22Rv1 (cell line): ENCODE data around the gene CCDC149.

Experiments used
- H3K27ac ChIP-seq: fragments of 450-650 bp; 2 replicates; pipeline ENCODE4 v1.5.1; 2017
- ZFX ChIP-seq: fragments of 450-650 bp; IDR thresholded peaks from 2 replicates; pipeline ENCODE4 v1.6.1; 2017; ENCODE audit warnings: antibody characterized with exemption, borderline replicate concordance
- TF ChIP-seq, protein P1 (sequence below): fragments of 450-650 bp; IDR thresholded peaks from 2 replicates; pipeline ENCODE4 v1.5.1; 2017; ENCODE audit warnings: mild to moderate bottlenecking

CCDC149 gene

GRCh38 chr4:24810871-24811631 is 101.8 kb downstream of the CCDC149 start:
- no peak for TF ChIP-seq ZFX
- TF ChIP-seq, protein P1, sequence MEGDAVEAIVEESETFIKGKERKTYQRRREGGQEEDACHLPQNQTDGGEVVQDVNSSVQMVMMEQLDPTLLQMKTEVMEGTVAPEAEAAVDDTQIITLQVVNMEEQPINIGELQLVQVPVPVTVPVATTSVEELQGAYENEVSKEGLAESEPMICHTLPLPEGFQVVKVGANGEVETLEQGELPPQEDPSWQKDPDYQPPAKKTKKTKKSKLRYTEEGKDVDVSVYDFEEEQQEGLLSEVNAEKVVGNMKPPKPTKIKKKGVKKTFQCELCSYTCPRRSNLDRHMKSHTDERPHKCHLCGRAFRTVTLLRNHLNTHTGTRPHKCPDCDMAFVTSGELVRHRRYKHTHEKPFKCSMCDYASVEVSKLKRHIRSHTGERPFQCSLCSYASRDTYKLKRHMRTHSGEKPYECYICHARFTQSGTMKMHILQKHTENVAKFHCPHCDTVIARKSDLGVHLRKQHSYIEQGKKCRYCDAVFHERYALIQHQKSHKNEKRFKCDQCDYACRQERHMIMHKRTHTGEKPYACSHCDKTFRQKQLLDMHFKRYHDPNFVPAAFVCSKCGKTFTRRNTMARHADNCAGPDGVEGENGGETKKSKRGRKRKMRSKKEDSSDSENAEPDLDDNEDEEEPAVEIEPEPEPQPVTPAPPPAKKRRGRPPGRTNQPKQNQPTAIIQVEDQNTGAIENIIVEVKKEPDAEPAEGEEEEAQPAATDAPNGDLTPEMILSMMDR: no peak
- H3K27ac ChIP-seq: no peak overlapping the region

DNA sequence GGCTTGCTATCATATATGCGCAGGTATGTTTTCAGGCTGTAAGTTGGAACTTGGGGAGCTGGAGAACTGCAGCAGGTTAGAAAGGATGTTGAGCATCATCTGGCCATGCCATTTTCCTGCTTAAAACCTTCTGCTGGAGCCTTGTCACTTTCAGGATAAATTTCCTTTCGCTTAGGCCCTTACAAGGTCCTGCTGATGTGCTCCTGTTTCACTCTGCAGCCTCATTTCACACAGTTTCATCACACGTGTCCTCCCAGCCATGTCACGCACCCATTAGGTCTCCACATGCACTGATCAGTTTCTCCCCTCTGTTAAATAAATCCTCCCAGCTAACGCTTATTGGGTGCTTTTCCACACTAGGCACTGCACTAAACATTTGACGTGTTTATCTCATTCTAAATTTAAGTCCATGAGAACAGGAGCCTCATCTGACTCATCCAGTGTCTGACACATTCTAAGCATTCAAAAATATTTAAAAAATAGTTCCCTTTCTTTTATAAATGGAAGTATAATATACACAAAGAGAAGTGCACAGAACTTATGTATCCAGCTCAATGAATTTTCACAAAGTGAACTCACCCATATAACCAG is 102.9 kb downstream of the CCDC149 start:
- TF ChIP-seq, protein P1: no peak
- no peak for TF ChIP-seq ZFX
- no peak overlapping the region for H3K27ac ChIP-seq

- TF ChIP-seq ZFX: no peak
- TF ChIP-seq, protein P1: peak; percentile 16; the same call in 1 of the 2 replicates
- no peak overlapping the region for H3K27ac ChIP-seq
These were observed 103.5 kb downstream of the CCDC149 start for GRCh38 chr4:24809376-24809775.

GRCh38 chr4:24808955-24809354 is 103.9 kb downstream of the CCDC149 start:
- no peak for TF ChIP-seq ZFX
- TF ChIP-seq, protein P1: no peak
- no peak overlapping the region for H3K27ac ChIP-seq

DNA sequence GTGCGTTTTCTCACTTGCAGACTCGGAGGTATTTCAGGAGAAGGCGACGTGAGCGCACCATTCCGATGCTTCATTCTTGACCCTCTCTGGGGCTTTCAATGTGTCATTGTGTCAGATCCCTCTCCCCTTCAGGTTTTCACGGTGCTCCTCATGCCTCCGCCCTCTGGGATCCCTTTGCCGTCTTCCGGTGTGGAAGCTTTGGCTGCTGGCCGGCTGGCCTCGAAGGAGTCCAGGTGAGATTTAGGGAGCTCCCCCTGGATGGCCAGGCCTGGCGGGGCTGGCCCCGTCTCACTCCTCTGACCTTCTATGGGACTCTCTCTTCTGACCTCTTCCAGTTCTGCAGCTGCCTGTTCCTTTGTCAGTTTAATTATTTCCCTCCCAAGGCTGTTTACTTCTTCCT is 104.6 kb downstream of the CCDC149 start:
- TF ChIP-seq ZFX: no peak
- TF ChIP-seq, protein P1: no peak

DNA sequence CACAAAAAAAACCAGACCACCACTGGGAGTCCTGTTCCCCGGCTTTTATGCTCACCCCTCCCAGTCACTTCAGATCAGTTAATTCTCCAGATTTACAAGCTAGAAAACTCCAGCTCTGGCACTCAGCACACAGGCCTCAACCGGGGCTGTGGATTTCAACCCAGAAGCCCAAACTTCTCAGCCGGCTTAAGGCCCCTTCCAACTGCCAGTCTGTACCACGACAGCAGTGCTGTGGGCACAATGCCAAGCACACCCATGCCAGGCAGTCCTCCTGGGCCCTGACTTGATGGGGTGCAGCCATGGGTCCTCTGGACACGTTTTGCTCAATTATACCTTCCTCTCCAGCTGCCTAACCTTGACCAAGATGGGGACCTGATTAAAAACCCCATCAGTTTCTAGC is 105.2 kb downstream of the CCDC149 start:
- H3K27ac ChIP-seq: no peak overlapping the region
- TF ChIP-seq, protein P1: no peak
- TF ChIP-seq ZFX: no peak

More for the DNA sequence above, 104.6 kb downstream of the CCDC149 start:
- no peak overlapping the region for H3K27ac ChIP-seq
